NCI-H1436 treated with DMSO at 0.1 percent for 48 hours (cell line): Measurements from ENCODE around the gene FOCAD.

Experiments
- DNase-seq: peaks from one replicate; lab custom pipeline; 2025; lab: John Stamatoyannopoulos, UW

The FOCAD gene

DNA sequence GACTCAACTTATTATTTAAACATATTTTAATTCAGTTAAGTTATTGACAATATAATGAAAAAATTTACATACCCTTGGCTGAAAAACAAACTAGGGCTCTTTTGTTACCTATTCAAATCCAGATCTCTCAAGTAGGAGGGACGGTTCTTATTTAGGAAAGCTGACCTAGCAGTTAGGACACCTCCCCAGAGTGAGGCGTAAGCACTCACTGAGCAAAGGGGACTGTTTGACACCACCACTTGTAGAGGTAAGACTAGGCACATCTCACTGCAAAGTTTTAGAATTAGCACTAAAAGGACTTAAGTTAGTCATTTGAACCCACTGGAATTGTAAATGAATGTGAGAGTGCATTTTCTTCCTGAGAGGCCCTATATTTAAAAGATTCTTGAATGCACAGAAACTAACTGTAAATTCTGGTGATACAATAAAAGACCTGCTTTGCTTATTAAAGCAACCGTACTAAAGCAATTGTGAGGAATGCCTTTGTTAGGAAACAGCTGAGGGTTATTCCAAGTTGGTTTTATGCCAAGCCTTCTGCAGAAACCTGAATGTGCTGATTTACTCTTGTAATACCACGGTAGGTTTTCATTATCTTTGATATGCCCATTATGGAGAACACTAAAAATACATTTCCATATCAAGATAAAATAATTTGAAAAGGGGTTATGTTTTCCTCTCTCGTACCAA, 331.2 kb downstream of the FOCAD start:
- no peak for DNase-seq

- no peak for DNase-seq
Measured at GRCh38 chr9:21015995-21016394, 331.9 kb downstream of the FOCAD start.

DNA sequence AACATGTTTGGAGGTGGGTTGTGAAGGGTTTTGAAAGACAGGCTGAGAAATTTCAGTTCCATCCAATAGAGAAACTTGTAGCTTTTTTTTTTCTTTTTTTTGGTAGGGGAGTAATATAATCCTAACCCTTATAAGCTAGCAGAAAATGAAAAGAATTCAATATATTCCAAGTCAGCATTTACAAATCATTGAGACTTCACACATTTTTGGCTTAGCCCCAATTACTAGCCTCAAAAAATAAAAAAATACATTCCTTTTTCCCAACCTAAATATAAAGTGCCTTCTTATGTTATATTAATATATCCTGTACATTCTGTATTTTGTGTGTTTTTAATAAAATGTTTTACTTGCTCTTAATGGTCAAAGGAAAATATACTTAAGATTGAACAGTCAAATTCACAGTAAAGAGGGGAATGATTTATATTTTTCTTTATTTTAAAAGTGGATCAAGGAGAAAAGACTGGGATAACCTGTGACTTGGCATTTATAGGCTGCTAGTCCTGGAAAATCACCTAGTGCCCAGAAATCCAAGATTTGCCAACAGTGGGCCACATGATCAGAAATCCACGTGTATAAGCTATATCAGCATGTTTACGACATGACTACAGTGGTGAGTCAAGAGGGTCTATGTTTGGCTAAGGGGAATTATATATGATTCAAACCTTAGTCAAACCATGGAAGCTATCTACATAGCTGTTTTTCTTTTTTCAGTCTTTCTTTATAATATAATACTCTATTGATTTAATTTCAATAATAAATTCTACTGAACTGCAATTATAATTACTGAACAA, 332.8 kb downstream of the FOCAD start:
- no peak for DNase-seq

DNA sequence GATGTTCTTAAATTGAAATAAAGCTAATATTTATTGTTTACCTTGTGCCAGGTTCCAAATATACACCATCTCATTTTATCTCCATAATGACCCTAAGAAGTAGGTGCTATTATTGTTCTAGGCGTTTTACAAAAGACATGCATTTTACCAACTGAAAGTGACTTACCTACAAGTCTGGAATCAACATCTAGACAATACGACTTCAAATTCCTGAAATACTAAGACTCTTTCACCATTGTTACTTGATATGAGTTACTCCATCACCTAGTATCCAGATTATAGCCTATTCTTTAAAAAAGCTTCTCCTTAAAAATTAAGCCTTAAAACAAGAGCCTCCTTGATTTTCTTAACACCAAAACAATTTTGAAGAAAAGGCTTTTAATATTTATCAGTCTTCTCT, 334.1 kb downstream of the FOCAD start:
- no peak for DNase-seq

- no peak for DNase-seq
Measured at GRCh38 chr9:21023861-21024260, 339.8 kb downstream of the FOCAD start.

DNA sequence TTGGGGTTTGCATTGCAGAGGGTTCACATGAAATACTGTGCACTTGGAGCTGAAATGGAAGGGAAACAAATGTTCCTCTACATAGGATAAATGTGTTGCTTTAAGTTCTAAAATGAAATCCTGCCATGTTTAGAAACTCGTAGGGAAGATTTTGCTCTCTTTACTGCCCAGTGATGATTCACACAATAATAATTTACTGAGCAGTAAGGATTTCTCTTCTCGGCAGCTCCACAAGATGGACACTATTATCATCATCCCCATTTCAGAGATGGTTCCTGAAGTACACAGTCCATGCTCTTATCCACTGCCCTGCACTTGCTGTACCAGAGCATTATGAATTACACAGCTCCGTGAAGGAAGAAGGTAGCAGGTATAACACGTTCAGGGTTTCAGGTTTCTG, 343.2 kb downstream of the FOCAD start:
- DNase-seq: no peak

- no peak for DNase-seq
Measured at GRCh38 chr9:21028466-21028865, 344.4 kb downstream of the FOCAD start.

- no peak for DNase-seq
Measured at GRCh38 chr9:21029661-21030060, 345.6 kb downstream of the FOCAD start.

- DNase-seq: no peak
Measured at GRCh38 chr9:21030389-21031035, 346.5 kb downstream of the FOCAD start.

DNA sequence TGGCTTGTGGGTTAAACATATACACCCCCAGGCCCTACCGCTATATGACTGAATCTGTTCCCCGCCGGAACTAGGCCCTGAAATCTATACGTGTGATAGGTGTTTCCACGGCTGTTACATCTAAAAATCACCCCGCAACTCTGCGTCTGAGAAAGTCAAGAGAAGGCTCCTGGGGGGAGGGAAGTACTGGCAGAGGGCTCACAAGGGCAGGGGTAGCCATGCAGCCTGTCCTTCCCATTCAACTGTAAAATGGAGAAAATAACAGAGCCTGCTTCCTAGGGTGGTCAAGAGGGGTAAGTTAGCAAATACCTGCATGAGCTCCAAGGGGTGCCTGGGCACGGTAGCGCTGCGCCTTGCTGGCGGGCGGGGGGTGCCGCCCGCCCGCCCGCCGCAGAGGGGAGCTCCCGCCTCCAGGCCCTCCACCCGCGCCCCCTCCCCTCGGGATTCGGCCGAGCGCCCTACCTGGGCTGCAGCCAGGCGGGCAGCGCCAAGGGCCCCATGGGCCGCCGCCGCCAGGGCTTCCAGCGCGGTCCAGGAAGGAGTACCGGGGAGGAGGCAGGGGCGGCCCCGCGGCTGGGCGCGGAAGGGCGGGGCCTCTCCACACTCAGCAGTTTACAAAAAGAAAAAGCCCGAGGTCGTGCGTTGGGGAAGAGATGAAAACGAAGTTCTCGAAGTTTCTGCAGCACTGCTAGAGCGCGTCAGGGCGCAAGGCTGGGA, 347.2 kb downstream of the FOCAD start, which contains the start of gene HACD4:
Gene HACD4 (minus strand): TSS at position 550 of the 717 bp plus-strand sequence. CDS start 50 bp downstream, at position 500.
- DNase-seq: no peak

- no peak for DNase-seq
Measured at GRCh38 chr9:21031808-21032183, 347.7 kb downstream of the FOCAD start.

DNA sequence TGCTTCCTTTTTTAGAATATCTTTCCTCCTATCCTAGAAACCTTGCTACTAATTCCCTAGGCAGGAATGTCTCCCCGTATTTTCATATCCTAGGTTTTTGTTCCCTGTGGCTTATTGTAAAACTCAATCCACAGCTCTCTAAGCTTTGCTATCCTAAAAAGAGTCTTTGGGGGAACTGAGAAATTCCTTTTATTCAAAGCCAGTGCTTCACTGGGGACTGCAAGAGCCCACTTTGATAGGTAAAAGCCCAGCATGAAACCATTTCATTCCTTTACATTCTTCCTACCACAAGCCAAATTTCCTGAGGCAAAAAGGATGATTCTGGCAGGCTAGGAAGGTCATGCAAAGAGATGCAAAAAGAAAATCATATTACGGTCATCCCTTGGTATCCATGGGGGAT, 353.2 kb downstream of the FOCAD start:
- no peak for DNase-seq

GRCh38 chr9:21039302-21039701, 355.2 kb downstream of the FOCAD start:
- DNase-seq: no peak

DNA sequence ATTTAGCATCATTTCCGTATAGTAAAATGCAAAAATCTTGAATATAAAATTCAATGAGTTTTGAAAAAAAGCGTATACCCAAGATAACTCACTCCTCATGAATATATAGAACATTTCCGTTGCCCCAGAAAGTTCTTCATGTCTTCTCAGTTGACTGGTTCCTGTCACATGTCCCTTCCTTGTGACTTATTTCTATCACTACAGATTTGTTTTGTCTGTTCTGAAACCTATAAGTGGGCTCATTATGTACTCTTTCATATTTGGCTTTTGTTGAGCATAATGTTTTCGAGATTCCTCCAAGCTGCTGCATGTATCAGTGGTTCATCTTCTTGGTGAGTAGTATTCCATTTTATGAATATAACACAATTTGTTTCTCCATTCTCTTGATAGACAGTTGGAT, 358.4 kb downstream of the FOCAD start:
- no peak for DNase-seq

DNA sequence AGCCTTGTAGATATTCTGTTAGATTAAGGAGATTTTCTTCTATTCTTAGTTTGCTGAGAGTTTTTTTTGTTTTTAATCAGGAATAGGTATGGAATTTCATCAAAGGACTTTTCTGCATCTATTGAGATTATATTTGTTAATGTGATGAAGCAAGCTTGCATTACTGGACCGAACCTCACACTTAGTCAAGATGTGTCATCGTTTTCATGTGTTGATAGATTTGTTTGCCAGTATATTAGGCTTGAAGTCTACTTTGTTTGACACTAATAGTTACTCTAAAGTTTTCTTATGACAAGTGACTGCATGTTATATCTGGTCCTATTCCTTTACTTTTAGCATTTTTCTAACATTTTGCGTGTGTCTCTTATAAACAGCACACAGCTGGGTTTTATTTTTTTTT, 359.8 kb downstream of the FOCAD start:
- no peak for DNase-seq
